ENCODE measurements around the gene ACSS1.
A peak's percentile ranks its signal among the peaks of the same experiment; 100 is the strongest.

ACSS1 gene

GRCh38 chr20:25058051-25058846 is at the start of gene ACSS1:
Gene ACSS1, minus strand, starts transcription at chr20:25058139. Its CDS starts 37 bp downstream, at chr20:25058102.
- DNase-seq: peak; percentile 83

GRCh38 chr20:25103526-25103925 is 45.6 kb upstream of the ACSS1 start:
- DNase-seq: no peak

- no peak for DNase-seq
Observed at GRCh38 chr20:25100914-25101313, 43.0 kb upstream of the ACSS1 start.

GRCh38 chr20:25099601-25100140 is 41.7 kb upstream of the ACSS1 start:
- DNase-seq: no peak

- no peak for DNase-seq
Observed at GRCh38 chr20:25097498-25097897, 39.6 kb upstream of the ACSS1 start.

- peak; percentile 98 for DNase-seq
Observed at GRCh38 chr20:25090492-25091429, 32.8 kb upstream of the ACSS1 start.

- DNase-seq: no peak
Observed at GRCh38 chr20:25089662-25090061, 31.7 kb upstream of the ACSS1 start.

- DNase-seq: peak; percentile 1
Observed at GRCh38 chr20:25089096-25089495, 31.2 kb upstream of the ACSS1 start.

- peak; percentile 8 for DNase-seq
Observed at GRCh38 chr20:25088267-25088666, 30.3 kb upstream of the ACSS1 start.

- DNase-seq: peak; percentile 68
Observed at GRCh38 chr20:25087186-25087929, 29.4 kb upstream of the ACSS1 start.

- no peak for DNase-seq
Observed at GRCh38 chr20:25085756-25086495, 28.0 kb upstream of the ACSS1 start.

GRCh38 chr20:25084626-25085187 is 26.8 kb upstream of the ACSS1 start:
- no peak for DNase-seq

- DNase-seq: peak; percentile 53
Observed at GRCh38 chr20:25083773-25084625, 26.1 kb upstream of the ACSS1 start.

- DNase-seq: no peak
Observed at GRCh38 chr20:25083141-25083772, 25.3 kb upstream of the ACSS1 start.

- DNase-seq: no peak
Observed at GRCh38 chr20:25082498-25082873, 24.5 kb upstream of the ACSS1 start.

GRCh38 chr20:25081730-25082497 is 24.0 kb upstream of the ACSS1 start, which contains the start of gene VSX1:
Gene VSX1, minus strand, starts transcription at chr20:25082141. Its CDS starts 45 bp downstream, at chr20:25082096.
- no peak for DNase-seq

GRCh38 chr20:25081065-25081729 is 23.3 kb upstream of the ACSS1 start:
- no peak for DNase-seq

GRCh38 chr20:25079171-25079570 is 21.2 kb upstream of the ACSS1 start:
- DNase-seq: no peak

GRCh38 chr20:25078662-25079061 is 20.7 kb upstream of the ACSS1 start:
- no peak for DNase-seq

Measured in RPMI8226 (cell line).